Measurements from ENCODE around the gene CLEC17A.
"Not testable (repeated sequence)": the region's sequence is repeated elsewhere in the genome, so short reads cannot be mapped to it uniquely, and the experiment has no call there.

CLEC17A gene

GRCh38 chr19:14561249-14561648 is 21.6 kb upstream of the CLEC17A start:
- DNase-seq (ENCODE audit: low read depth), result no peak
- H3K4me3 ChIP-seq (ENCODE audit: low read depth, low read length), result no peak overlapping the region
- TF ChIP-seq, protein P1, sequence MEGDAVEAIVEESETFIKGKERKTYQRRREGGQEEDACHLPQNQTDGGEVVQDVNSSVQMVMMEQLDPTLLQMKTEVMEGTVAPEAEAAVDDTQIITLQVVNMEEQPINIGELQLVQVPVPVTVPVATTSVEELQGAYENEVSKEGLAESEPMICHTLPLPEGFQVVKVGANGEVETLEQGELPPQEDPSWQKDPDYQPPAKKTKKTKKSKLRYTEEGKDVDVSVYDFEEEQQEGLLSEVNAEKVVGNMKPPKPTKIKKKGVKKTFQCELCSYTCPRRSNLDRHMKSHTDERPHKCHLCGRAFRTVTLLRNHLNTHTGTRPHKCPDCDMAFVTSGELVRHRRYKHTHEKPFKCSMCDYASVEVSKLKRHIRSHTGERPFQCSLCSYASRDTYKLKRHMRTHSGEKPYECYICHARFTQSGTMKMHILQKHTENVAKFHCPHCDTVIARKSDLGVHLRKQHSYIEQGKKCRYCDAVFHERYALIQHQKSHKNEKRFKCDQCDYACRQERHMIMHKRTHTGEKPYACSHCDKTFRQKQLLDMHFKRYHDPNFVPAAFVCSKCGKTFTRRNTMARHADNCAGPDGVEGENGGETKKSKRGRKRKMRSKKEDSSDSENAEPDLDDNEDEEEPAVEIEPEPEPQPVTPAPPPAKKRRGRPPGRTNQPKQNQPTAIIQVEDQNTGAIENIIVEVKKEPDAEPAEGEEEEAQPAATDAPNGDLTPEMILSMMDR (conservative IDR thresholded peaks at IDR 0.05; ENCODE audit: low read depth, low read length), result no peak

DNA sequence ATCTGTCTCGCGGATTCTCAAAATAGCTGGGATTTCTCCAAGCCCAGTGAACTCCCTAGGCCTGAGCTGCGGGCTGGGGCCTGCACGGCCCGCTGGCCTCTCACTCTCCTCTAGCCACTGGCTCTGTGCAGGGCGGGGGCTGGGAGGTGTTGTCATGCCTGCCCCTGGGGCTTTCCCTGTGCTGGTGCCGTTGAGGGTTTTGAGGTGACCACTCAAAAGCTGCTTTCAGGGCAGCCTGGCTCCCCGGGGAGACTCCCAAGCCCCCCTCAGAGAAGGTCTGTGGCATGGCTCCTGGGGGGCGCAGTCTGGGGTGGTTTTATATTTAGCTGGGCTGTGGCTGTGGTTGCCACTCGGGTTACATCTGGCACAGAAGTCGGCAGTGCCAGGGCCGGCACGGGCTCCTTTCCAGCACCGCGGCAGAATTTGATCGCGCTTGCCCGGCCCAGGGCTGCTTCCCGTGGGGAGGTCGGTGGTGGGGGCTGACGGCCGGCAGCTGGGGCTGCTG is 21.0 kb upstream of the CLEC17A start:
- DNase-seq (ENCODE audit: low read depth), result peak; percentile 41
- TF ChIP-seq, protein P1 (conservative IDR thresholded peaks at IDR 0.05; ENCODE audit: low read depth, low read length), result no peak
- H3K4me3 ChIP-seq (ENCODE audit: low read depth, low read length), result no peak overlapping the region

- no peak overlapping the region for H3K4me3 ChIP-seq (ENCODE audit: low read depth, low read length)
- no peak for DNase-seq (ENCODE audit: low read depth)
- TF ChIP-seq, protein P1 (conservative IDR thresholded peaks at IDR 0.05; ENCODE audit: low read depth, low read length), result no peak
These were observed 20.0 kb upstream of the CLEC17A start for GRCh38 chr19:14562660-14563589.

DNA sequence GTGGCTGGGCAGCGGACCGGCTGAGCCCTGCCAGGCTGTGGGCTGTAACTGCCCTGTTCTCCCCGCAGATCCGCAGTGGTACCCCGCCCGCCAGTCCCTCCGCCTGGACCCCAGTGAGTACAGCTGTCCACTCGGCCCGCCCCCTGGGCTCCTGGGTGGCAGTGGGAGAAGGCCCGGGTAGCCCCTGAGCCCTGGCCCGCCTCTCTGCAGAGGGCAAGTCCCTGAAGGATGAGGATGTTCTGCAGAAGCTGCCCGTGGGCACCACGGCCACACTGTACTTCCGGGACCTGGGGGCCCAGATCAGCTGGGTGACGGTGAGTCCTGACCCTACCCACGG is 19.3 kb upstream of the CLEC17A start:
- no peak overlapping the region for H3K4me3 ChIP-seq (ENCODE audit: low read depth, low read length)
- TF ChIP-seq, protein P1 (conservative IDR thresholded peaks at IDR 0.05; ENCODE audit: low read depth, low read length), result no peak
- DNase-seq (ENCODE audit: low read depth), result no peak

GRCh38 chr19:14563989-14564651 is 18.8 kb upstream of the CLEC17A start:
- H3K4me3 ChIP-seq (ENCODE audit: low read depth, low read length), result no peak overlapping the region
- TF ChIP-seq, protein P1 (conservative IDR thresholded peaks at IDR 0.05; ENCODE audit: low read depth, low read length), result no peak
- peak; percentile 33 for DNase-seq (ENCODE audit: low read depth)

- not testable (repeated sequence) for H3K4me3 ChIP-seq (ENCODE audit: low read depth, low read length); DNase-seq (ENCODE audit: low read depth)
These were observed 18.1 kb upstream of the CLEC17A start for GRCh38 chr19:14564652-14565297.

- DNase-seq (ENCODE audit: low read depth), result no peak
- TF ChIP-seq, protein P1 (conservative IDR thresholded peaks at IDR 0.05; ENCODE audit: low read depth, low read length), result no peak
- no peak overlapping the region for H3K4me3 ChIP-seq (ENCODE audit: low read depth, low read length)
These were observed 17.6 kb upstream of the CLEC17A start for GRCh38 chr19:14565298-14565679.

Data from choroid plexus epithelial cell (primary cell).